HG03280 (cell line): ENCODE measurements around the gene HIPK1.
"Not testable (repeated sequence)": the region's sequence is repeated elsewhere in the genome, so short reads cannot be mapped to it uniquely, and the experiment has no call there.

Experiments
- ATAC-seq: cut with Tn5 transposase; IDR thresholded peaks from one replicate; pipeline ENCODE4 v1.9.1; 2021; ENCODE audit warnings: mild to moderate bottlenecking, moderate library complexity; ENCODE audit not compliant: unreplicated experiment

Gene HIPK1

GRCh38 chr1:113942527-113942926 is 13.4 kb downstream of the HIPK1 start:
- ATAC-seq = no peak

- no peak for ATAC-seq
These were observed 14.1 kb downstream of the HIPK1 start for GRCh38 chr1:113943028-113943811.

GRCh38 chr1:113945329-113945728 is 16.2 kb downstream of the HIPK1 start:
- ATAC-seq = no peak

- ATAC-seq = no peak
These were observed 17.0 kb downstream of the HIPK1 start for GRCh38 chr1:113946112-113946511.

GRCh38 chr1:113946678-113947387 is 17.7 kb downstream of the HIPK1 start:
- ATAC-seq = no peak

DNA sequence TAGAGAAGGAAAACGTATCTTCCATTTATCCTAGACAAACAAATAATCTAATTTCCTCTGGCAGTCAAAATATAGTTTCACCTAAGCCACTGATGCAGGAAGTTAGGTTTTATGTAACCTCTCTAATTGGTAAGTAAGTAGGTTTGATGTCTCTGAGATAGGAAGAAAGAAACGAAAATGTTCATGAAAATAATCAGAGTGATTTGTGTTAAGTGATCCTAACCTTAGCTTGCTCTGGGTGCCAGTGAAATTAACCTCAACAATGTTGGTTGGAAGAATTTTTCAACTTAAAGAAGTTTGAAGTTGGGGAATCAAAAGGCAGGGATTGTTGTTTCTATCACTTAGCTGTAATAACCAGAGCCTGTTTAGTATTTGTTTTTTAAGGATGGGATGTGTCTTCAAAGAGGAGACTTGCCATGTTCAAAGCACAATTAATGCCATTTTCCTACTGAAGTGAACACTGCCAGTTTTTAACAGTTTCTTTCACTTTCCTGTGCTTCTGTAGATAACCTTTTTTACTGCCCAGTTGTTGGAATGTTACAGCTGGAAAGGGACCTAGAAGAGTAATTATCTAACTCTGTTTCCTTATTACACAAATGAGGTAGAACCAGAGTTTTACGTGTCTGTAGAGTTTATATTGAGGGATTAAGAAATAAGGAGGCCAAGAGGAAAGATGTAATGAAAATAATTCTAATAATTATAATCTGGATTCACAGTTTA is 18.4 kb downstream of the HIPK1 start:
- ATAC-seq = no peak

DNA sequence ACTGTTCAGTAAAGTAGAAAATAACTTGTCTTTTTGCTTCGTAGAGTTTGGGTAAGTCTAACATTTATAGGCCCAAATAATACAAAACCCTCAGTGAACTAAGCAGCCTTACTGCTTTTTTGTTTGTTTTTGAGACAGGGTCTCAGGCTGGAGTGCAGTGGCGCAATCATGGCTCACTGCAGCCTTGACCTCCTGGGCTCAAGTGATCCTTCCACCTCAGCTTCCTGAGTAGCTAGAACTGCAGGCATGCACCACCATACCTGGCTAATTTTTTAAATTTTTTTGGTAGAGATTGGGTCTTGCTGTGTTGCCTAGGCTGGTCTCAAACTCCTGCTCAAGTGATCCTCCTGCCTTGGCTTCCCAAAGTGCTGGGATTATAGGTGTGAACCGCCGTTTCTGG is 19.0 kb downstream of the HIPK1 start:
- ATAC-seq = not testable (repeated sequence)

DNA sequence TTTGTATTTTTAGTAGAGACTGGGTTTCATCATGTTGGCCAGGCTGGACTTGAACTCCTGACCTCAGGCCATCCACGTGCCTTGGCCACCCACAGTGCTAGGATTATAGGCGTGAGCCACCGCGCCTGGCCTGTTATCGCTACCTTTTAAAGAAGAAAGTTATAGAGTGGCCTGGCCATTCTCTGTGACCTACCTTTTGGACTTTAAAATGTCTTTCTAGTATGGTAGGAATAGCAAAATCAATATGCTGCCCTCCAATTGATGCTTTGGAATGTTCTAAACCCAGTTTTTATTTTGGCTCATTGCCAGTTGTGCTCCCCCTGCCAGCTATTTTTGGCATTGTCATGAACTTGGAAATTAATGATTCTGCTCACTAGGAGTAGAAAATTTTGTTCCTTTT is 19.9 kb downstream of the HIPK1 start:
- ATAC-seq = no peak

- no peak for ATAC-seq
These were observed 21.8 kb downstream of the HIPK1 start for GRCh38 chr1:113950908-113951307.

DNA sequence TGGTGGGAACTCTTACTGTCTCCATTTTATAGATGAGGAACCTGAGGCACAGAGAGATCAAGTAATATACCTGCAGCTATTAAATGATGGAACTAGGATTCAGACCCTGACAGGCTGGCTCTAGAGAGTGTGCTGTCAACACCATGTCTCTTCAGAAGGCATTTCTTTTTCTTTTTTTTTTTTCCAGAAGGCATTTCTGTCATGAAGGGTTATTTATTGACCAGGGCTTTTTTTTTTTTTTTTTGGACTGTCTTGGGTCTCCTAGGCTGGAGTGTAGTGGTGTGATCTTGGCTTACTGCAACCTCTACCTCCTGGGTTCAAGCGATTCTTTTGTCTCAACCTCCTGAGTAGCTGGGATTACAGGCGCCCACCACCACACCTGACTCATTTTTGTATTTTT is 22.6 kb downstream of the HIPK1 start:
- ATAC-seq = no peak

DNA sequence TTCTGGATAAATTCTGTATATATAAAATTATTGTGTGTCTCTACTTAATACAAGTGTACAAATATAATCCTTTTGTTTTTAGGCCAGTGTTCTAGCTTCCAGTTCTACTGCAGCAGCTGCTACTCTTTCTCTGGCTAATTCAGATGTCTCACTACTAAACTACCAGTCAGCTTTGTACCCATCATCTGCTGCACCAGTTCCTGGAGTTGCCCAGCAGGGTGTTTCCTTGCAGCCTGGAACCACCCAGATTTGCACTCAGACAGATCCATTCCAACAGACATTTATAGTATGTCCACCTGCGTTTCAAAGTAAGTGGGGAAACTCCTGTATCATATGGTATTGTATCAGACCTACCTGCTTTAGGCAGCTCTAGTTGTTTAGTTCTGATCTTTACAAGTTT is 28.9 kb downstream of the HIPK1 start:
- no peak for ATAC-seq

DNA sequence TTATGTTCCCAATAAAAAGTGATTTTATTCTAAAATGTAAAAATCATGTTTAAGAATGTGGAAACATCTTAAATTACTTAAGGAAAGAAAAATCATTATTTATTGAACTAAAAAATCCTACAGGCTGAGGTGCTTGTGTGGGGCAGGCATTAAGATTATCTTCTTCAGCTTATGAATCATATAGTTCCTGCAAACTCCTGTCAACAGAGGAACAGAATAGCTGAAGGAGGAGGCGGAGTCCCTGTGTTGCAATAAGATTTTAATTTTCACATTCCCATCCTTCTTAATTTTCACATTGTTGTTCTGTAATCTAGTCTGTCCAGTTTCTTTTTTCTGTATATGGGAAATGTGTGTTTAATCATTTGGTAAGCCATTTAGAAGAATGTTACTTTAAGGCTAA is 29.6 kb downstream of the HIPK1 start:
- no peak for ATAC-seq

GRCh38 chr1:113963281-113963906 is 34.3 kb downstream of the HIPK1 start:
- no peak for ATAC-seq

- no peak for ATAC-seq
These were observed 36.7 kb downstream of the HIPK1 start for GRCh38 chr1:113965703-113966412.

DNA sequence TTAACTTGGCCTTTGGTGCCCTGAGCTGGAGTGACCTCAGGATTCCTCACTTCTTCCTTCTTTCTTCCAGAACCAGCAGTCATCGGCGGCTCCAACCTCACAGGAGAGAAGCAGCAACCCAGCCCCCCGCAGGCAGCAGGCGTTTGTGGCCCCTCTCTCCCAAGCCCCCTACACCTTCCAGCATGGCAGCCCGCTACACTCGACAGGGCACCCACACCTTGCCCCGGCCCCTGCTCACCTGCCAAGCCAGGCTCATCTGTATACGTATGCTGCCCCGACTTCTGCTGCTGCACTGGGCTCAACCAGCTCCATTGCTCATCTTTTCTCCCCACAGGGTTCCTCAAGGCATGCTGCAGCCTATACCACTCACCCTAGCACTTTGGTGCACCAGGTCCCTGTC is 43.8 kb downstream of the HIPK1 start:
- ATAC-seq = no peak

GRCh38 chr1:113975211-113975895 is 46.2 kb downstream of the HIPK1 start:
- no peak for ATAC-seq

DNA sequence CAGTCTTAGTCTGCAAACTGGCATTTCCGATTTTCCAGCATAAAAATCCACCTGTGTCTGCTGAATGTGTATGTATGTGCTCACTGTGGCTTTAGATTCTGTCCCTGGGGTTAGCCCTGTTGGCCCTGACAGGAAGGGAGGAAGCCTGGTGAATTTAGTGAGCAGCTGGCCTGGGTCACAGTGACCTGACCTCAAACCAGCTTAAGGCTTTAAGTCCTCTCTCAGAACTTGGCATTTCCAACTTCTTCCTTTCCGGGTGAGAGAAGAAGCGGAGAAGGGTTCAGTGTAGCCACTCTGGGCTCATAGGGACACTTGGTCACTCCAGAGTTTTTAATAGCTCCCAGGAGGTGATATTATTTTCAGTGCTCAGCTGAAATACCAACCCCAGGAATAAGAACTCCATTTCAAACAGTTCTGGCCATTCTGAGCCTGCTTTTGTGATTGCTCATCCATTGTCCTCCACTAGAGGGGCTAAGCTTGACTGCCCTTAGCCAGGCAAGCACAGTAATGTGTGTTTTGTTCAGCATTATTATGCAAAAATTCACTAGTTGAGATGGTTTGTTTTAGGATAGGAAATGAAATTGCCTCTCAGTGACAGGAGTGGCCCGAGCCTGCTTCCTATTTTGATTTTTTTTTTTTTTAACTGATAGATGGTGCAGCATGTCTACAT is 47.6 kb downstream of the HIPK1 start:
- no peak for ATAC-seq

DNA sequence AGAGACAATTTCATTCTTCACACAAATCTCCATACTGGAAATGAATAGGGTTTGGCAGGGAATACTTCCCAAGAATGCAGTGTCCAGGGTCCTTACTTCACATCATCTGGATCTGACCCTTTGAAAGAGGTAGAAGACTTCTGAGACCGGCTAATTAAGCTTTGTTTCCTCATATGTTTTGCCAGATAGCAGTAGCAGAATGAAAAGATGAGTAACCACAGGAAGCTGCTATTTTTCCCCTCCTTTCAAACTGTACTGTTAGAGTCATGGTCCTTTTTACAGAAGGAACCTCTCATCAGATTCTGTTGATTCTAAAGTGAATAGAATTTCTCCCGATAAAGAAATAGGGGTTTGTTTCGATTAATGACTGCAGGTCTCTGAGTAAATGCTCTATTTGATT is 48.8 kb downstream of the HIPK1 start:
- no peak for ATAC-seq

DNA sequence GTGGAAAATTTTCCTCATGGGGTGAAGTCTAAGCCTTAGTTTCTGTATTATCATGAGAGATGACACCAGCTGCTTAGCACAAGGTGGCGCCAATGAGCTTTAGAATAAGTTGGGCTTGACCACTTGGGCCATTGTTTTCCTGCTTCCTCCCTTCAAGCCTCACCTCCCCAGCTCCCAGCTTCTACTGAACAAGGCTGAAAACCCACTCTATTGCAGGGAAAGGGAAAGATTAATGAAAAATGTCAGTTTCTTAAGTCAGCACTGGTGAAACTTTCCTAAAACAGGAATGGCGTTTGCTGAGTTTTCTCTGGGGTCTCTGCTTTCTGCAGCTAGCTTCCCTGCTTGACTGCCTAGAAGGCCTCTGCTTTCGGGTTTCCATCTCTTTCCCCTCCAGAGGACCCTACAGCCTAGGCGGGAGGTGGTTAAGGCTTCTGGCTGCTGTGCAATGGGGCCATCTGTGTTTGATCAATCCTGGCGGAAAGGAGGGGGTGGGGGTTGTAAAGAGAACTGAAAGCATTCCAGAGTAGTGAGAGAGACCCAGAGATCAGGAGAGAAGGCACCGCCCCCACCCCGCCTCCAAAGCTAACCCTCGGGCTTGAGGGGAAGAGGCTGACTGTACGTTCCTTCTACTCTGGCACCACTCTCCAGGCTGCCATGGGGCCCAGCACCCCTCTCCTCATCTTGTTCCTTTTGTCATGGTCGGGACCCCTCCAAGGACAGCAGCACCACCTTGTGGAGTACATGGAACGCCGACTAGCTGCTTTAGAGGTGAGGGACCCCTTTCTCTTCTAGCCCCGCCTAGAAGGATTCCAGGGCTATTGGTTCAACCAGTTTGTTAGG is 50.0 kb downstream of the HIPK1 start, which contains the start of gene OLFML3:
Gene OLFML3, plus strand, starts transcription at position 612 of the 840 bp plus-strand sequence. Its CDS starts 43 bp downstream, at position 655.
- no peak for ATAC-seq
